Panc1 (cell line): Measurements from ENCODE around the gene MTOR. TPM values are rescaled to one million over a fixed set of nuclear protein-coding genes. Genes with fewer than 3 reads are reported as not detected.

Source experiments
- ATAC-seq: fragments of 200-7000 bp; cut with Tn5 transposase; 2 replicates; pipeline ENCODE4 v1.9.1; 2020; ENCODE audit warnings: mild to moderate bottlenecking, moderate library complexity
- BruUV-seq: library from RNA; stranded (reverse); fragments of 400-500 nt; replicated peaks from 2 replicates; lab custom pipeline; 2021; lab: Mats Ljungman, UMichigan
- CTCF ChIA-PET: fragments of 300-600 bp; sonication (Branson Sonifier 250); formaldehyde crosslinking; loops from one replicate; lab custom pipeline; 2022; ENCODE audit warnings: antibody characterized with exemption; lab: Charles Lee
- POLR2A ChIA-PET: fragments of 300-600 bp; sonication (Branson Sonifier 250); formaldehyde crosslinking; loops from one replicate; lab custom pipeline; 2022; ENCODE audit warnings: antibody characterized with exemption; lab: Charles Lee
- DNase-seq: peaks from one replicate; pipeline ENCODE4 v3.0.0-alpha.2; 2010; ENCODE audit warnings: low read depth, low spot score
- H3K27ac ChIP-seq: 2 replicates; pipeline ENCODE4 v1.5.1; 2011; ENCODE audit warnings: mild to moderate bottlenecking, low read length, inconsistent platforms
- H3K27me3 ChIP-seq: fragments of 200-500 bp; sonication (Bioruptor generic); 2 replicates; pipeline ENCODE4 v1.6.0; 2014; ENCODE audit warnings: low read length, inconsistent platforms; ENCODE audit not compliant: control insufficient read depth, insufficient read depth
- H3K36me3 ChIP-seq: fragments of 200-500 bp; sonication (Bioruptor generic); 2 replicates; pipeline ENCODE4 v1.5.1; 2014; ENCODE audit warnings: inconsistent platforms, mild to moderate bottlenecking, low read length, moderate library complexity; ENCODE audit not compliant: control insufficient read depth, insufficient read depth
- H3K4me1 ChIP-seq: 2 replicates; pipeline ENCODE4 v1.5.1; 2011; ENCODE audit warnings: inconsistent platforms, mild to moderate bottlenecking, low read length, moderate library complexity; ENCODE audit not compliant: control insufficient read depth, insufficient read depth
- H3K4me3 ChIP-seq, 2 experiments: 2 replicates each; pipeline ENCODE4 v1.5.1; 2011 to 2012; ENCODE audit warnings: low read depth in 2 of 2, low read length in 2 of 2, mild to moderate bottlenecking in 2 of 2, inconsistent platforms in 1 of 2, moderate library complexity in 1 of 2
- H3K9me3 ChIP-seq: fragments of 200-500 bp; sonication (Bioruptor generic); 2 replicates; pipeline ENCODE4 v1.5.1; 2014; ENCODE audit warnings: low read depth, mild to moderate bottlenecking, inconsistent platforms, low read length, moderate library complexity; ENCODE audit not compliant: control insufficient read depth, insufficient read depth
- POLR2AphosphoS5 ChIP-seq: IDR thresholded peaks from 2 replicates; pipeline ENCODE4 v1.6.1; 2012; ENCODE audit warnings: mild to moderate bottlenecking, low read depth, low read length, moderate library complexity
- SIN3A ChIP-seq: IDR thresholded peaks from 2 replicates; pipeline ENCODE4 v1.6.1; 2012; ENCODE audit warnings: low read depth, mild to moderate bottlenecking, low read length, moderate library complexity, borderline replicate concordance; ENCODE audit not compliant: insufficient read depth
- TCF7L2 ChIP-seq: IDR thresholded peaks from 2 replicates; pipeline ENCODE4 v1.6.1; 2011; ENCODE audit warnings: mild to moderate bottlenecking, low read depth, low read length, inconsistent platforms
- in situ Hi-C: cut with HindIII; loops from 2 replicates; pipeline ENCODE4 v1.10.0; 2016; ENCODE audit warnings: low sequenced_read_pairs, low pct_unique_long_range_greater_than_20kb
- intact Hi-C: fragments of 100-400 bp; cut with micrococcal nuclease; formaldehyde crosslinking; loops from one replicate; pipeline ENCODE4 v1.10.0; 2022; ENCODE audit not compliant: unreplicated experiment
- total RNA-seq: library from RNA; stranded (reverse); gene quantifications from one replicate; pipeline ENCODE4 v1.2.1, GENCODE V29; 2021; ENCODE audit not compliant: unreplicated experiment
- TF ChIP-seq, protein P1 (sequence below): fragments of 450-650 bp; IDR thresholded peaks from 2 replicates; pipeline ENCODE4 v1.5.1; 2017; ENCODE audit warnings: mild to moderate bottlenecking
- TF ChIP-seq, protein P2 (sequence below), 2 experiments: IDR thresholded peaks; 2 replicates each; pipeline ENCODE4 v1.6.1; 2011 to 2012; ENCODE audit warnings: low read depth in 2 of 2, control low read depth in 1 of 2, low read length in 1 of 2, mild to moderate bottlenecking in 1 of 2, moderate library complexity in 1 of 2; ENCODE audit not compliant: insufficient read depth in 1 of 2

Gene MTOR
- total RNA-seq, 1 experiment from 2014 or later = 71.2 TPM

DNA sequence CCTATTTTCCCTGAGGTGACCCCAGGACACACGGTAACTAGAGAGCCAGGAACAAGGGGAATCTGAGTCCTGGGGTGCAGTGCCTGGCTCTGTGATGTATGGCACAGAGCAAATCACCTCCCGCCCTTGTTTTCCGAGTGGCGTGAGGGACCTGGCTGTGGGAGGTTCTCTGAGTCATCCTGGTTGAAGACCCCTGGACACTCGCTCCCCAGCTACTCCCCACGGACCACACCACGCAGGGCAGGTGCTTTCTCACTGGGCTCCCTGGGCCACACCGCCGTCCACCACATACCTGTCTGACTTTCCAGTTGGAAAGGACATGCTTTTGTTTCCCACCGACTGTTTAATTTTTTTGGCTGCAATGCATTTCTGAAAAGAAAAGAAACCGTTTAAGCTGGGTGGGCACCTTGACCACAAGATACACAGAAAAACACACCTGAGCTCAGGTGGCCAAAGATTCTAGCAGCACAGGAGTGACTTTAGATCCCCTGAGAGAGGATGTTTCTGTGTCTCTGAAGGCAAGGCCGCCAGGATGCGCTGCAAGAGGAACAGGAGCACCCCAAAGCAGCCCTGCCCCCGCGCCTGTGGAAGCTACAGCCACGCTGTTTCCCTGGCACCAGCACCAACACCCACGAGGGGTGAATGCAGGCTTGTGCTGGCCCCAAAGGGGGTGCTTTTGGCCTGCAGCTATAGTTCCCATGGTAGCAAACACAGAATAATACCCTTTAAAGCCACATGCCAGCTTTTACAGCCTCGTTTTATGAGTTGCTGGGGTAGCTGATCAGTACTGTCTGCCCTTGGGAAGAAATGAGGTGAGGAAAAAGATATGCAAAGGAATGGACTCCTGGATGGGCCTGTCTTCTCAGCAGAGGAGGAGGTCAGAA, 194.4 kb downstream of the MTOR start:
- ChIA-PET CTCF (interaction anchor here (0.7 kb wide), 1 partner anchor 76 kb away, joined by 4 read pairs; no protein-coding TSS in a partner anchor), POLR2A (no interaction called here)
- no peak for DNase-seq
- in situ Hi-C loops = no loop called here
- no peaks in the 10 kb centered on the region for H3K4me1 ChIP-seq
- TF ChIP-seq, protein P1, sequence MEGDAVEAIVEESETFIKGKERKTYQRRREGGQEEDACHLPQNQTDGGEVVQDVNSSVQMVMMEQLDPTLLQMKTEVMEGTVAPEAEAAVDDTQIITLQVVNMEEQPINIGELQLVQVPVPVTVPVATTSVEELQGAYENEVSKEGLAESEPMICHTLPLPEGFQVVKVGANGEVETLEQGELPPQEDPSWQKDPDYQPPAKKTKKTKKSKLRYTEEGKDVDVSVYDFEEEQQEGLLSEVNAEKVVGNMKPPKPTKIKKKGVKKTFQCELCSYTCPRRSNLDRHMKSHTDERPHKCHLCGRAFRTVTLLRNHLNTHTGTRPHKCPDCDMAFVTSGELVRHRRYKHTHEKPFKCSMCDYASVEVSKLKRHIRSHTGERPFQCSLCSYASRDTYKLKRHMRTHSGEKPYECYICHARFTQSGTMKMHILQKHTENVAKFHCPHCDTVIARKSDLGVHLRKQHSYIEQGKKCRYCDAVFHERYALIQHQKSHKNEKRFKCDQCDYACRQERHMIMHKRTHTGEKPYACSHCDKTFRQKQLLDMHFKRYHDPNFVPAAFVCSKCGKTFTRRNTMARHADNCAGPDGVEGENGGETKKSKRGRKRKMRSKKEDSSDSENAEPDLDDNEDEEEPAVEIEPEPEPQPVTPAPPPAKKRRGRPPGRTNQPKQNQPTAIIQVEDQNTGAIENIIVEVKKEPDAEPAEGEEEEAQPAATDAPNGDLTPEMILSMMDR = no peak
- TF ChIP-seq SIN3A (no peak), TCF7L2 (no peak), POLR2AphosphoS5 (no peak)
- TF ChIP-seq, protein P2, sequence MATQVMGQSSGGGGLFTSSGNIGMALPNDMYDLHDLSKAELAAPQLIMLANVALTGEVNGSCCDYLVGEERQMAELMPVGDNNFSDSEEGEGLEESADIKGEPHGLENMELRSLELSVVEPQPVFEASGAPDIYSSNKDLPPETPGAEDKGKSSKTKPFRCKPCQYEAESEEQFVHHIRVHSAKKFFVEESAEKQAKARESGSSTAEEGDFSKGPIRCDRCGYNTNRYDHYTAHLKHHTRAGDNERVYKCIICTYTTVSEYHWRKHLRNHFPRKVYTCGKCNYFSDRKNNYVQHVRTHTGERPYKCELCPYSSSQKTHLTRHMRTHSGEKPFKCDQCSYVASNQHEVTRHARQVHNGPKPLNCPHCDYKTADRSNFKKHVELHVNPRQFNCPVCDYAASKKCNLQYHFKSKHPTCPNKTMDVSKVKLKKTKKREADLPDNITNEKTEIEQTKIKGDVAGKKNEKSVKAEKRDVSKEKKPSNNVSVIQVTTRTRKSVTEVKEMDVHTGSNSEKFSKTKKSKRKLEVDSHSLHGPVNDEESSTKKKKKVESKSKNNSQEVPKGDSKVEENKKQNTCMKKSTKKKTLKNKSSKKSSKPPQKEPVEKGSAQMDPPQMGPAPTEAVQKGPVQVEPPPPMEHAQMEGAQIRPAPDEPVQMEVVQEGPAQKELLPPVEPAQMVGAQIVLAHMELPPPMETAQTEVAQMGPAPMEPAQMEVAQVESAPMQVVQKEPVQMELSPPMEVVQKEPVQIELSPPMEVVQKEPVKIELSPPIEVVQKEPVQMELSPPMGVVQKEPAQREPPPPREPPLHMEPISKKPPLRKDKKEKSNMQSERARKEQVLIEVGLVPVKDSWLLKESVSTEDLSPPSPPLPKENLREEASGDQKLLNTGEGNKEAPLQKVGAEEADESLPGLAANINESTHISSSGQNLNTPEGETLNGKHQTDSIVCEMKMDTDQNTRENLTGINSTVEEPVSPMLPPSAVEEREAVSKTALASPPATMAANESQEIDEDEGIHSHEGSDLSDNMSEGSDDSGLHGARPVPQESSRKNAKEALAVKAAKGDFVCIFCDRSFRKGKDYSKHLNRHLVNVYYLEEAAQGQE (IDR thresholded peaks at IDR 0.05; ENCODE audit: insufficient read depth in 1 of 2, low read depth in 2 of 2, low read length in 1 of 2) = no peak
- H3K27ac ChIP-seq = no peak overlapping the region
- no peak overlapping the region for H3K4me3 ChIP-seq
- intact Hi-C loops = no loop called here
- no TSS peak for BruUV-seq
- no peak for ATAC-seq
- no peaks in the 10 kb centered on the region for H3K27me3 ChIP-seq
- H3K9me3 ChIP-seq = no peaks in the 10 kb centered on the region
- H3K36me3 ChIP-seq = peaks cover 28% of the 10 kb centered on the region

DNA sequence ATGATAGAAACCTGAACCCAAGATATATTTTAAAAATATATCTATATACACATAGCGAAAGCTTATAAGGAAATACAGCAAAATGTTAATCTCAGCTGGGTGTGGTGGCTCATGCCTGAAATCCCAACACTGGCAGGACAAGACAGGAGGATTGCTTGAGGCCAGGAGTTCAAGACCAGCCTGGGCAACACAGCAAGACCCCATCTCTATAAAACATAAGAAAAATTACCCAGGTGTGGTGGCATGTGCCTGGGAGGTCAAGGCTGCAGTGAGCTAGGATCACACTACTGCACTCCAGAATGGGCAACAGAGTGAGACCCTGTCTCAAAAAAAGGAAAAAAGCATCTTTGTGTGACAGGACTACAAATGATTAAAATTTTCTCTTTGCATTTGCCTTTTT, 196.6 kb downstream of the MTOR start:
- in situ Hi-C loops = no loop called here

More for the DNA sequence above, 196.6 kb downstream of the MTOR start:
- no peak for ATAC-seq
- ChIA-PET CTCF (no interaction called here), POLR2A (no interaction called here)
- Histone ChIP-seq H3K4me3 (no peak overlapping the region), H3K9me3 (no peaks in the 10 kb centered on the region), H3K36me3 (peaks cover 25% of the 10 kb centered on the region), H3K27me3 (no peaks in the 10 kb centered on the region), H3K27ac (no peak overlapping the region), H3K4me1 (peaks cover 13% of the 10 kb centered on the region)
- intact Hi-C loops = no loop called here
- no peak for DNase-seq
- no peak for TF ChIP-seq TCF7L2
- TF ChIP-seq, protein P2 (IDR thresholded peaks at IDR 0.05; ENCODE audit: insufficient read depth in 1 of 2, low read depth in 2 of 2, low read length in 1 of 2) = no peak
- TF ChIP-seq, protein P1 = no peak
- no peak for TF ChIP-seq SIN3A
- no peak for TF ChIP-seq POLR2AphosphoS5
- BruUV-seq = no TSS peak
